Measurements from ENCODE around the gene AKAP13. TPM values are rescaled to one million over a fixed set of nuclear protein-coding genes. Genes with fewer than 3 reads are reported as not detected.

The AKAP13 gene
- polyA plus RNA-seq, 2 donors: 27.6 to 35.7 TPM

DNA sequence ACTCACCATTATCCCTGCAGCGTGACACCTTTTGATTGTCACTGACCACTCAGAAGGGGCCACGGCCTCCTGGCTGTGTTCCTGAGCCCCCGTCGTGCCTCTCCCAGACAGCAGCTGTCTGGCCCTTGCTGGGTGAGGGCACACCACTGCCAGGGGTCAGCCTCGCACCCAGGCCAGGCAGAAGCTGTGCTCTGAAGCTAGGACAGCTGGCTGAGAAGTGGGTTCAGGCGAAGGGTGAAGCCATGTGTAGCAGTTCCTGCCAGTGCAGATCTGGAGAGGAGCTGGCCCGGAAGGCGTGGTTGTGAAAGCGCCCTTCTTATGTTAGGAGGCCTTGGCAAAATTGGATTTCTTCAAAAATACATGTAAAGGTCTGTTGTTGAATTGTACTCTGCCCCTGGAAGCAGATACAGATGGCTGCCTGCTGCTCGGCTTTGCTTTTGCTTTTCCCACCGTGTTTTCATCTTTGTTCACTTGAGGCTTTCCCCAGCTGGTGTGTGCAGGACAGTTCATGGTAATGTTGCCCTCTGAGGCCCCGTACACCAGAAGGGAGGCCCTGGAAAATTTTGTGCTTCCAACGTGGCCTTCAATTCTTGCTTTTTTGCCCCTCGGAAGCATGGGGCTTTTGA is 365.2 kb downstream of the AKAP13 start:
- Histone ChIP-seq H3K27me3 (ENCODE audit: control insufficient read depth in 1 of 2, insufficient read depth in 2 of 2, low read length in 2 of 2) (no peaks in the 10 kb centered on the region), H3K4me1 (ENCODE audit: control insufficient read depth in 2 of 2, insufficient read depth in 2 of 2, low read length in 1 of 2) (peaks cover under 1 to 5% of the 10 kb centered on the region in 2 donors), H3K9me3 (ENCODE audit: control insufficient read depth in 2 of 2, insufficient read depth in 1 of 2, low read depth in 1 of 2, low read length in 1 of 2) (no peaks in the 10 kb centered on the region), H3K36me3 (ENCODE audit: control insufficient read depth in 2 of 2, insufficient read depth in 2 of 2, low read length in 1 of 2) (peaks cover 12 to 50% of the 10 kb centered on the region in 2 donors), H3K4me3 (ENCODE audit: low read depth in 1 of 2, low read length in 2 of 2) (no peak overlapping the region), H3K27ac (ENCODE audit: low read depth in 2 of 2, low read length in 1 of 2) (no peak overlapping the region)
- 78 to 80% methylated on average over 14 of the region's 14 CpGs for WGBS, 2 donors

GRCh38 chr15:85746641-85747040 is 366.2 kb downstream of the AKAP13 start:
- Histone ChIP-seq H3K4me1 (ENCODE audit: control insufficient read depth in 2 of 2, insufficient read depth in 2 of 2, low read length in 1 of 2) (peaks cover 2 to 6% of the 10 kb centered on the region in 2 donors), H3K4me3 (ENCODE audit: low read depth in 1 of 2, low read length in 2 of 2) (no peak overlapping the region), H3K9me3 (ENCODE audit: control insufficient read depth in 2 of 2, insufficient read depth in 1 of 2, low read depth in 1 of 2, low read length in 1 of 2) (no peaks in the 10 kb centered on the region), H3K27me3 (ENCODE audit: control insufficient read depth in 1 of 2, insufficient read depth in 2 of 2, low read length in 2 of 2) (no peaks in the 10 kb centered on the region), H3K36me3 (ENCODE audit: control insufficient read depth in 2 of 2, insufficient read depth in 2 of 2, low read length in 1 of 2) (peaks cover 5 to 42% of the 10 kb centered on the region in 2 donors), H3K27ac (ENCODE audit: low read depth in 2 of 2, low read length in 1 of 2) (no peak overlapping the region)
- WGBS, 2 donors: 91 to 92% methylated on average over 12 of the region's 12 CpGs

GRCh38 chr15:85748176-85748575 is 367.8 kb downstream of the AKAP13 start:
- Histone ChIP-seq H3K36me3 (ENCODE audit: control insufficient read depth in 2 of 2, insufficient read depth in 2 of 2, low read length in 1 of 2) (peaks cover 5 to 32% of the 10 kb centered on the region in 2 donors), H3K27me3 (ENCODE audit: control insufficient read depth in 1 of 2, insufficient read depth in 2 of 2, low read length in 2 of 2) (no peaks in the 10 kb centered on the region), H3K4me1 (ENCODE audit: control insufficient read depth in 2 of 2, insufficient read depth in 2 of 2, low read length in 1 of 2) (peaks cover 6 to 15% of the 10 kb centered on the region in 2 donors), H3K9me3 (ENCODE audit: control insufficient read depth in 2 of 2, insufficient read depth in 1 of 2, low read depth in 1 of 2, low read length in 1 of 2) (no peaks in the 10 kb centered on the region), H3K4me3 (ENCODE audit: low read depth in 1 of 2, low read length in 2 of 2) (no peak overlapping the region), H3K27ac (ENCODE audit: low read depth in 2 of 2, low read length in 1 of 2) (no peak overlapping the region)
- 85 to 88% methylated on average over 9 of the region's 9 CpGs for WGBS, 2 donors

DNA sequence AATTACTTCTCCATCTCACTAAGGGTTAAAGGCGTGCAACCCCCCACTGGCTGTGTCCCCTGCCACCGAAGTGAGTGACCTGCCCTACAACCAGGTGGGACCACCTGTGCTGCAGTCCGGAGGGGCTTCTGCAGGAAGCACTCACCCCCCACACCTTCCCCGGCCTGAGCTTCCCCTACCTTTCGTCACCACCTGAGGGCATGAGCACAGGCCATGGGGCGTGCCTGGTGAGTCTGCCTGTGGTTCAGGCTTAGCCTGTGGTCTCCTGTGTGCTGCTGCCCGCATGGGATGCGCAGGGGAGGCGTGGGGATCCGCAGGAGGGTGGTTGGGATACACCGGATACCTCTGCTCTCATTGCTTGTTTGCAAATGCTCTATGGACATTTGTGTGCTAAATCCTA is 368.3 kb downstream of the AKAP13 start:
- WGBS, 2 donors: 63 to 70% methylated on average over 11 of the region's 11 CpGs
- Histone ChIP-seq H3K36me3 (ENCODE audit: control insufficient read depth in 2 of 2, insufficient read depth in 2 of 2, low read length in 1 of 2) (peaks cover 4 to 31% of the 10 kb centered on the region in 2 donors), H3K27ac (ENCODE audit: low read depth in 2 of 2, low read length in 1 of 2) (no peak overlapping the region), H3K9me3 (ENCODE audit: control insufficient read depth in 2 of 2, insufficient read depth in 1 of 2, low read depth in 1 of 2, low read length in 1 of 2) (no peaks in the 10 kb centered on the region), H3K4me3 (ENCODE audit: low read depth in 1 of 2, low read length in 2 of 2) (no peak overlapping the region), H3K27me3 (ENCODE audit: control insufficient read depth in 1 of 2, insufficient read depth in 2 of 2, low read length in 2 of 2) (no peaks in the 10 kb centered on the region), H3K4me1 (ENCODE audit: control insufficient read depth in 2 of 2, insufficient read depth in 2 of 2, low read length in 1 of 2) (peaks cover 6 to 15% of the 10 kb centered on the region in 2 donors)

- WGBS, 2 donors: 46 to 66% methylated on average over 21 of the region's 21 CpGs
- Histone ChIP-seq H3K27ac (ENCODE audit: low read depth in 2 of 2, low read length in 1 of 2) (peak overlapping the region; percentile 27 to 57), H3K4me1 (ENCODE audit: control insufficient read depth in 2 of 2, insufficient read depth in 2 of 2, low read length in 1 of 2) (peaks cover 6 to 15% of the 10 kb centered on the region in 2 donors), H3K36me3 (ENCODE audit: control insufficient read depth in 2 of 2, insufficient read depth in 2 of 2, low read length in 1 of 2) (peaks cover 2 to 26% of the 10 kb centered on the region in 2 donors), H3K9me3 (ENCODE audit: control insufficient read depth in 2 of 2, insufficient read depth in 1 of 2, low read depth in 1 of 2, low read length in 1 of 2) (no peaks in the 10 kb centered on the region), H3K4me3 (ENCODE audit: low read depth in 1 of 2, low read length in 2 of 2) (no peak overlapping the region), H3K27me3 (ENCODE audit: control insufficient read depth in 1 of 2, insufficient read depth in 2 of 2, low read length in 2 of 2) (no peaks in the 10 kb centered on the region)
Observed at GRCh38 chr15:85749261-85750151, 369.1 kb downstream of the AKAP13 start.

DNA sequence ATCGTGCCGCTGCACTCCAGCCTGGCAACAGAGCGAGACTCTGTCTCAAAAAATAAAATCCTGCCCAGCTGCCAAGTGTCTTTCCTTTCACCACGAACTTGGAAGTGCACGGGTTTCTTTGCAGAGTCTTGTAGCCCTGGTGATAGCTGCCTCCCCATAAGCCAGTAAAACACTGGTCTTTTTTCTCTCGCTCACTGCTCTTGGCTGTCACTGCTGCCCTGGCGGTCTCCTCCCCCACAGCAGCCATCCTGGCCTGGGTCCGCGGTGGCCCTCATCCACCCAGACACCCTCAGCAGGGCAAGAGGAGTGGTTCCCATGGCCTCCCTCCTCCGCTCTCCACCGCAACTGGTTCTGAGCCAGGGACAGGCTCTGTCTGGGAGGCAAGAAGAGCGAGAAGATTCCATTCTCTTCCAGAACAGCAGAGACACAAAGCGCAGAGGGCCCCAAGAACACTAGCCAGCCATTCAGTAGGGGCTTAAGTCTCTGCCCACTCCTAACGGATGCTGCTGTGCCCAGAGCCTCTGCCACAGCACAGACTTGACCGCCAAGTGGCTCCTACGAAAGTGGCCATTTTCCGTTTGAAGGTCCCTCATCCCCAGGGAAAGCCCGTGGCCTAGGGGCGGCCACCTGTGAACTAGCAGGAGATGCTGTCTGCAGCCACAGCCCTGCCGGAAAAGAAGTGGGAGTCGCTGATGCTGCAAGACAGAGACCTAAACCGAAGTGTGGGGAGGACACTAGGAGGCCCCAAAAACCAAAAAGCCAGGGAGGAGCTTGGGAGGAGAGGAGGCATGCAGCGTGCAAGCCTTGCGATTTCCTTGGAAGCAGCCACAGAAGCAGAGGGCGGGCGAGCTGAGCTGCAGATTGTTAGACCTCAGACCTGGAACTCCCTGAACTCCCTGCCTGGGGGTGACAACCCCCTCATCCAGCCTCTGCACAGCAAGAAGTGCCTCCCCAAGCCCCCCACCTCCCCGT is 370.2 kb downstream of the AKAP13 start:
- peaks cover 0 to 15% of the 10 kb centered on the region in 2 donors for H3K36me3 ChIP-seq (ENCODE audit: control insufficient read depth in 2 of 2, insufficient read depth in 2 of 2, low read length in 1 of 2)
- H3K9me3 ChIP-seq (ENCODE audit: control insufficient read depth in 2 of 2, insufficient read depth in 1 of 2, low read depth in 1 of 2, low read length in 1 of 2): no peaks in the 10 kb centered on the region
- H3K4me3 ChIP-seq (ENCODE audit: low read depth in 1 of 2, low read length in 2 of 2): no peak overlapping the region
- peaks cover 6 to 17% of the 10 kb centered on the region in 2 donors for H3K4me1 ChIP-seq (ENCODE audit: control insufficient read depth in 2 of 2, insufficient read depth in 2 of 2, low read length in 1 of 2)
- peak overlapping the region; percentile 34 to 57 for H3K27ac ChIP-seq (ENCODE audit: low read depth in 2 of 2, low read length in 1 of 2)
- 36 to 51% methylated on average over 25 to 27 of the region's 27 CpGs for WGBS, 2 donors
- no peaks in the 10 kb centered on the region for H3K27me3 ChIP-seq (ENCODE audit: control insufficient read depth in 1 of 2, insufficient read depth in 2 of 2, low read length in 2 of 2)

DNA sequence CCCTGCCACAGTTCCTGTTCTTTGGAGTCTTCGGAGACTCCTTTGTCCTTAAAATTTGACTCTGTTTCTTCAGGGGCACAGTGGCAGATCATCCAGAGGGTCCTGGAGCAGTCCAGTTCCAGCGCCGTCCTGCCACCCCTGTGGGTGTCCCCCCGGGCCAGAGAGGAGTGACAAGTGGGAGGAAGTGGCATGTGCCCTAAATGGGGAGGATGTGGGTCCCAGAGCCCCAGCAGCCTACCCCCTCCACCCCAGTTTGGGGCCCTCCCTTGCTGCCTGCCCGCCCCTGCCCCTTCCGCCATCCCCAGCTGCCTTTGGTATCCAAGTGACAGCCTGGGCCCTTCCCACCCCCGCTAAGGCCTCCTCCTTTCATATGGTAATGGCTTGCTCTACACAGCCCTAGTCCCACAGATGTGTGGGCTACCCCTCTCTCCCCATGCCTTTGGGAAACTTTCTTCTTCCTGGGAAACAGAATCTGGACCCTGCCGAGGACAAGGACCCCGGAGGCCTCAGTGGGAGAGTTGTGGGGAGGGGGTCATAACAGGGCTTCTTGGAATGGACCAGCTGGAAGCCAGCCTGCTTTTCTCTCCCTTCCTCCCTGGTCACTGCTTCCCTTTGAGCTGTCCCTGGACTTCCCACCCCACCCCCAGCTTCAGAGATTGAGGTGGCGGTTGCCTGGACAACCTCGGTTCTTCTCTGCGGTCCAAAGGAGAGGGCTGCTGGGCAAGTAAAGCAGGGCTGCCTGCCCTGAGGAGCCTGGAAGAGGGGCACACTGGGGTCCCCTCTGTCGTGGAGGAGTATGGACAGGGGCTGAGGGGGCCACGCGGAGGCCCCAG is 371.1 kb downstream of the AKAP13 start:
- WGBS, 2 donors: 60 to 66% methylated on average over 15 of the region's 15 CpGs
- peak overlapping the region; percentile 1 to 38 for H3K27ac ChIP-seq (ENCODE audit: low read depth in 2 of 2, low read length in 1 of 2)
- no peaks in the 10 kb centered on the region for H3K9me3 ChIP-seq (ENCODE audit: control insufficient read depth in 2 of 2, insufficient read depth in 1 of 2, low read depth in 1 of 2, low read length in 1 of 2)
- H3K4me1 ChIP-seq (ENCODE audit: control insufficient read depth in 2 of 2, insufficient read depth in 2 of 2, low read length in 1 of 2): peaks cover 6 to 17% of the 10 kb centered on the region in 2 donors
- H3K4me3 ChIP-seq (ENCODE audit: low read depth in 1 of 2, low read length in 2 of 2): no peak overlapping the region
- H3K36me3 ChIP-seq (ENCODE audit: control insufficient read depth in 2 of 2, insufficient read depth in 2 of 2, low read length in 1 of 2): peaks cover 0 to 12% of the 10 kb centered on the region in 2 donors
- no peaks in the 10 kb centered on the region for H3K27me3 ChIP-seq (ENCODE audit: control insufficient read depth in 1 of 2, insufficient read depth in 2 of 2, low read length in 2 of 2)

- no peak overlapping the region for H3K4me3 ChIP-seq (ENCODE audit: low read depth in 1 of 2, low read length in 2 of 2)
- peaks cover 11 to 17% of the 10 kb centered on the region in 2 donors for H3K4me1 ChIP-seq (ENCODE audit: control insufficient read depth in 2 of 2, insufficient read depth in 2 of 2, low read length in 1 of 2)
- H3K27me3 ChIP-seq (ENCODE audit: control insufficient read depth in 1 of 2, insufficient read depth in 2 of 2, low read length in 2 of 2): no peaks in the 10 kb centered on the region
- no peak overlapping the region for H3K27ac ChIP-seq (ENCODE audit: low read depth in 2 of 2, low read length in 1 of 2)
- H3K9me3 ChIP-seq (ENCODE audit: control insufficient read depth in 2 of 2, insufficient read depth in 1 of 2, low read depth in 1 of 2, low read length in 1 of 2): no peaks in the 10 kb centered on the region
- H3K36me3 ChIP-seq (ENCODE audit: control insufficient read depth in 2 of 2, insufficient read depth in 2 of 2, low read length in 1 of 2): peaks cover 0 to 8% of the 10 kb centered on the region in 2 donors
- WGBS, 2 donors: 73 to 74% methylated on average over 15 of the region's 15 CpGs
Observed at GRCh38 chr15:85752124-85752475, 371.7 kb downstream of the AKAP13 start.

Measured in esophagus (tissue), 2 donors.